ENCODE results near the gene RABL2B. TPM values are rescaled to one million over a fixed set of nuclear protein-coding genes. Genes with fewer than 3 reads are reported as not detected.

Gene RABL2B
- total RNA-seq, 1 experiment from 2014 or later = 19.0 TPM

DNA sequence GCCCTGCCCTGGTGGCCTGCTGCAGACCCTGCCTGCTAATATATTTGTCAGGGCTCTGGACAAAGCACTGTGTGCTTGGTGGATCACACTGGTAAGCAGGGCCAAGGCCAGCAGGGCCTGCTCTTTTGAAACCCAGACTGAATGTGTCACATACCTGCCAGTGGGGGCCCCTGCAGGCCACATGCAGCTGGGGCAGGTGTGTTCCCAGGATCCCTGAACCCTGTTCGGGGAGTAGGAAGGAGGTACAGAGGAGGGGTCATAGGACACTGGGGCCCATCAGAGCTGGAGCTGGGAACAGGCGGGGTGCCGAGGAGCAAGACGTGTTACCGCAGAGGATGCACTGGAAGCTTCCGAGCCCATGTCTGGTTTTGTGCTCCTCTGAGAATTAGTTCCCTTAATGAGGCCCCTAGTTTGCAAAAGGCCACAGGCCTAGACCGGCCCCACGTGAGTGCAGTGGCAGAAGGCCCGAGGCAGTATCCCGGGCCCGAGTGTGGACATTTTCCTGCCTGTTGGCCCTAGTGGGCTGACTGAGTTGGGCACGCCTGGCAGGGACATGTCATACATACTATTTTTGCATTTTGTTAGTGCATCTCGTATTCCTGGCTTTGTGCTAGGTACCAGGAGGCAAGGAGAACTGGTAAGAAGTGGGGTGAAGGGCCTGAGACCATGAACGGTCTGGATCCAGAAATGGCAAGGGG is 56.6 kb downstream of the RABL2B start:
- Histone ChIP-seq H2AFZ (ENCODE audit: low read length) (no peak overlapping the region), H2BK5ac (ENCODE audit: insufficient read length, low read length) (no peak overlapping the region), H2BK120ac (ENCODE audit: low read depth, low read length, poor library complexity, severe bottlenecking) (no peak overlapping the region), H3K27me3 (ENCODE audit: insufficient read depth, low read length) (peaks cover 10% of the 10 kb centered on the region; the same call in 1 of the 2 replicates), H3K9me3 (ENCODE audit: control insufficient read depth, low read depth, low read length) (no peaks in the 10 kb centered on the region), H4K8ac (replicated peaks; ENCODE audit: insufficient read length, low read depth, low read length) (no peak overlapping the region), H3K18ac (ENCODE audit: insufficient read length, low read depth, low read length) (no peak overlapping the region), H2BK20ac (ENCODE audit: low read depth, low read length, poor library complexity, severe bottlenecking) (no peak overlapping the region), H3K56ac (ENCODE audit: insufficient read length, low read depth, low read length) (no peak overlapping the region), H3T11ph (ENCODE audit: low read length) (no peak overlapping the region), H4K91ac (ENCODE audit: insufficient read length, low read depth, low read length) (no peak overlapping the region), H3K79me2 (ENCODE audit: insufficient read depth, low read length) (no peaks in the 10 kb centered on the region), H2BK15ac (ENCODE audit: low read depth, low read length) (no peak overlapping the region), H3K27ac (ENCODE audit: insufficient read length, low read depth, low read length) (no peak overlapping the region), H2BK12ac (ENCODE audit: insufficient read length, low read depth, low read length) (no peak overlapping the region), H3K4ac (ENCODE audit: low read depth, low read length) (no peak overlapping the region), H3K4me2 (ENCODE audit: insufficient read depth, insufficient read length, low read length) (no peak overlapping the region), H4K5ac (ENCODE audit: insufficient read length, low read depth, low read length) (no peak overlapping the region), H3K4me1 (ENCODE audit: insufficient read depth, low read length) (no peaks in the 10 kb centered on the region), H3K79me1 (ENCODE audit: insufficient read depth, low read depth, low read length, poor library complexity, severe bottlenecking) (no peaks in the 10 kb centered on the region), H3K9ac (ENCODE audit: extremely low read depth, insufficient read length, low read length) (no peak overlapping the region), H3K23ac (ENCODE audit: insufficient read length, low read depth, low read length) (no peak overlapping the region), H3K14ac (ENCODE audit: insufficient read depth, low read length) (no peak overlapping the region), H4K20me1 (ENCODE audit: control insufficient read depth, insufficient read depth, insufficient read length) (no peaks in the 10 kb centered on the region), H3K23me2 (ENCODE audit: insufficient read length, low read depth, low read length, poor library complexity, severe bottlenecking) (no peaks in the 10 kb centered on the region), H2AK5ac (ENCODE audit: insufficient read length, low read length) (no peak overlapping the region)
- no CpG with 5 or more reads among the region's 14 CpGs for WGBS (ENCODE audit: extremely low coverage, insufficient read length, low lambda C conversion rate)
- Mint-ChIP-seq H3K4me1 (peaks cover 8 to 9% of the 10 kb centered on the region in 2 experiments), H3K27me3 (ENCODE audit: low read depth) (peaks cover 46% of the 10 kb centered on the region), H3K9me3 (peaks cover 0 to 4% of the 10 kb centered on the region in 2 experiments; a peak in 1 of 5 replicates), H3K27ac (no peak overlapping the region), H3K36me3 (ENCODE audit: insufficient read depth in 1 of 3, low read depth in 3 of 3) (peaks cover 4 to 14% (median 13%) of the 10 kb centered on the region in 3 experiments; a peak in 6 of 7 replicates), H3K4me3 (no peak overlapping the region; a peak in 1 of 5 replicates)
- no peak for DNase-seq
- peak; percentile 45 for TF ChIP-seq CTCF (conservative IDR thresholded peaks at IDR 0.05)
